HG02981 (cell line): Measurements from ENCODE around the gene MGAT5B.

Experiments used
- ATAC-seq: cut with Tn5 transposase; IDR thresholded peaks from one replicate; pipeline ENCODE4 v1.9.1; 2021; ENCODE audit warnings: mild to moderate bottlenecking, moderate library complexity; ENCODE audit not compliant: unreplicated experiment

The MGAT5B gene

DNA sequence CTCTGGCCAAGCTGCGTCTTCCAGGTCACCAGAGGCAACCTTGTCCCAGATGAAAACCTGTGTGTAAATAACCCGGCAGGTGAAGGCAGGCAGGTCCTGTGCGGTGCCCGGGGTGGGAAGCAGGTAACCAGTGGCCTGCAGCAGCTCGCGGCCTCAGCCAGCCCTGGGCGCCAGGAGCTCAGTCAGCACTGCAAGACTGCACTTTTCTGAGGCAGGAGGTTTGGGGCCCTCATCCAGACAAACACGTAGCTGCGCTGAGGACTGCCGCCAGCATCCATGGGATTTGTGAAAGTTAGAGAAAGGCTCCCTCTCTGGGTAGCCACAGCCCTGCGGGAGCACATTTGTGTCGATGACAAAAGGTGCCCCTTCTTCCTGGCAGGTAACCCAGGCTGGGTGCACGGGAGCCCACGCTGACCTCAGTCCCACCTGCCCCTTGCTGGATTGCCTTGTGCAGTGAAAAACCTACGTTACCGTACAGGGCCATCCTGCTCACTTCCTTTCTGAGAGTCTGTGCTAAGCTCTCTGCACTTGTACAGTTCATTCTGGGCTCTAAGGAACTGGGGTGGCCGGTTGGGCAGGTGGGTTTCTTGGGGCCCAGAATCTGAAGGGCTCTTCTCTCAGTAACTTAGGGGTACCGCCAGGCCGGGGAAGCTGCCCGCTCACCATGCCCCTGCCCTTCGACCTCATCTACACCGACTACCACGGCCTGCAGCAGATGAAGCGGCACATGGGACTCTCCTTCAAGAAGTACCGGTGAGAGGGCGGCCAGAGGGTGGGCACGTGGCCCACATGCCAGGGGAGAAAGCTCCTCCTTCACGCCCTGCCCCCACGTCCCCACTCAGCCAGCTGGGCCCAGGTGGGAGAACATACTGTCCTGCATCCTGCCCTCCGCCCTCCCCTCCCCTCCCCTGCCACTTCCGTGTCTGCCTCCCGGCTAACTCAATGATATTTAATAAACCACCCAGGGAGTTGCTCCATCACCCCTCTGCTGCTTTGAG is 56.4 kb downstream of the MGAT5B start:
- ATAC-seq = no peak

DNA sequence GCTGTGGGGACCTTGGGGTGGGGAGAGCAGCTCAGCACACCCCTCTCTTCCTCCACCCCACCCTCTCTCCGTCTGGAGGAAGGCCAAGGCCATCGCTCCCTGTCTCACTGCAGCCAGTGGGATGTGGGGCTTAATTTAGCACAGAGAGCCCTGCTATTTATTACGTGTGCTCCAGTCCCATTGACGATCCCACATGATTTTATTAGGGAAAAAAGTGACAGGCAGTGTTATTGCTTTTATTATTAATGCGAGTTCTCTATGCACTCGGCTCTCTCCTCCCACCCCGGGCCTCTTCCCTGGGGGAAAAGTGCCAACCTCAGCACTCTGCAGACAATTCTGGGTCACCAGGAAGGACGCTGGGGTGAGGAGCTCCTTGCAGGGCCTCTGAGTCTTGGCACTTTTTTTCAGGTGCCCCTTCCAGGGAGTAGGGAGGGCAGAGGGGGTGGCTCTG is 57.3 kb downstream of the MGAT5B start:
- no peak for ATAC-seq

DNA sequence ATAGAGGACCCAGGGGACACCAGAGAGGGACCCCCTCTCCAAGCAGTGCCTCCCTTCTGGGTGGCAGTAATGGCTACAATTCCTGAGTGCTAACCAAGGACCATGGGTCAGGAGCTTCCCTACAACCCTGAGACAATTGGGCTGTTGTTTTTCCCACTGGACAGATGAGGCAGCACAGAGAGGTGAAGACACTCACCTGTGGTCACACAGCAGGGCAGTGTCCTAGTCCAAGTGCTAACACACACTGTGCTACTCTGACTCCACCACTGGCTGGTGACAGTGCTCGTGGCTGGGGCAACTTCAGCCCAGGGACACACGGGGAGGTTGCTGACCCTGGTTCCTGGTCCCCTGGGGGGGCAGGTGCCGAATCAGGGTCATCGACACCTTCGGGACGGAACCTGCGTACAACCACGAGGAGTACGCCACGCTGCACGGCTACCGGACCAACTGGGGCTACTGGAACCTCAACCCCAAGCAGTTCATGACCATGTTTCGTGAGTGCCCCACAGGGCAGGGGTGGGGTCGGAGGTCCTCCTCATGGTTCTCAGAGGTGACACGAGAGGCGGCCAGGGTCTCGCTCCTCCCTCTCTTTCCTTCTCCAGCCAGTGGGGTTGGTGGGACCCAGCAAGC is 58.1 kb downstream of the MGAT5B start:
- ATAC-seq = no peak

DNA sequence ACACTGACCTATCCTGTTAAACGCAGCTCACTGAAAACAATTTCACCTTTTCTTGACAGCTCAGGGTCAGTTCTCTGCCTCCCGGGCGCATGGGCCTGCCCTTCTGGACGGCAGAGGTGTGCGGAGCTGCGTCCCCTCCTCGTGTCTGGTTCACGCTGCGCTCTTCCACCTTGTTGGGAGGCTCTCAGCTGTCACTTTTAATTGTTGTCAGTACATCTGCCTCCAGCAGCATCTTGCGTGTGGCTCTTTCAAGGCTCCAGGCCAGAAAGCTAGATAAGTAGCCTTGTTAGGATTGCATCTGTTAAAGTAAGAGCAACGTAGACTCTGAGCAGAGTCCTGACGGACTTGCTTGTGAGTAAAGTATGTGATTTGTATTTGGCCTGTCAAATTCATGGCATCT is 59.4 kb downstream of the MGAT5B start:
- no peak for ATAC-seq

DNA sequence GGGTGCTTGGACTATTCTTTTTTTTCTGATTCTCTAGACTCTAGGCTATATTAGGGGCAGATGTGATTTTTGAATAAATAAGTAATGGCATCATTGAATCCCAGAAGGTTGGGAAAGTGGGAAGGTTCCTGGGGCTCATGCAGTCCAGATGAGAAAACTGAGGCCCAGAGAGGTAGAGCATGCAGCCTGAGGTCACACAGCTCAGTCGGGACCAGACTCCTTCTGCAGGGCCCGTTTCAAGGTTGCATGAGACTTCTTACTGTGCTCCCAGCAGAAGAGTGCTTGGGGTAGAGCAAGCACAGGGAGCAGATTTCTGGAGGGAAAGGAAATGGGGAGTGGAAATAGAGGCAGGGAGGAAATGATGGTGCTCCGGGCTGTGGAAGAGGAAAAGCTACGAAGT is 59.8 kb downstream of the MGAT5B start:
- no peak for ATAC-seq

DNA sequence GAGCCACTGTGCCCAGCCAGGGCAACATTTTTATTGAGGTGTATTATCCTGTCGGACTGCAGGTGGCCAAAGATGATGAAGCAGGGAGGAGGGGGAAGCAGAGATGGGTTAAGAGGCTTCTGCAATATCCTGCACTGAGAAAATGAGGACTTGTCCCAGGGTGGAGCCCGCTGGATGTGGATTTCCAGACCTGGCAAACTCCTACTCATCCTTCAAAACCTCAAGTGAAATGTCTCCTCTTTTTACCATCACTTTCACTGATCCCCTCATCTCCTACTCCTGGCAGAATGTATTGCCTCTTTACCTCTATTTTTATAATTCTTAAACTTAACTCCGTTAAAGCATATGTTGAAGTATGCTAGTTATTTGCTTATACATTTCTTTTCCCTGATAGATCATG is 60.9 kb downstream of the MGAT5B start:
- no peak for ATAC-seq

DNA sequence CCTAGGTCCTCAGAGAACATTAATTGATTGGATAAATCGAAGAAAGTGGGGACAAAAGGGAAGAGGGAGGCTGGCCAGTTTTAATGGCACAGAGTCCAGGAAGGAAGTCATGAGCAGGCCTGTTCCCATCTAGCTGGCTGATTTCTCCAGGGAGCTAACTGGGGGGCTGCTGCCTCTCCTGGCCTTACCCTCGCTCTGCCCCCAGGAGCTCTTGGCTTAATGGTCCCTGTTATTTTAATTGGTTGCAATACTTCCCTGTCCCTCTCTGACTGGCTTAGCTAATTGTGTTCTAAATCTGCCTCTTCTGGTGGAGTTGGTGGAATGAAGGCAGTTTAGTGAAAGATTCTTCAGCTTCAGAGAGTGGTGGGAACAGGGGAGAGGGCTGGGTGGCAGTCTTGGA is 61.4 kb downstream of the MGAT5B start:
- ATAC-seq = no peak

DNA sequence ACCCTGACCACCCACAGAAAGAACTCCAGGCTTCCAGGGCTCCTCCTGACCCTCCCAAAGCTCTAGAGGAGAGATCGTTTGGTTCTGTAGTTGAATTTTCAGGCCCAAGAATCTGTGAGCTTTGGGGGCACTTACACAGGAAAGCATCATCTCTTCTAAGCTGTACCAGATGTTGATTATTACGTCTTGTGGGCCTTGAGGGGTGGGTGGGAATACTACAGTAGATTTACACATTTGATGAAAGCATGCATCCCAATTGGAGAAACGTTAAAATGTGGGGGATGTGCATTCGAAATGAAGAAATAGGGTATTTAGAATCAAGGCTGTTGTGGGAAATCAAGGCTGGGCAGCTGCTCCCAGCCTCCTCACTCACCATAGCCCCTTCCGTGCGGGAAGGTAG is 61.9 kb downstream of the MGAT5B start:
- no peak for ATAC-seq

DNA sequence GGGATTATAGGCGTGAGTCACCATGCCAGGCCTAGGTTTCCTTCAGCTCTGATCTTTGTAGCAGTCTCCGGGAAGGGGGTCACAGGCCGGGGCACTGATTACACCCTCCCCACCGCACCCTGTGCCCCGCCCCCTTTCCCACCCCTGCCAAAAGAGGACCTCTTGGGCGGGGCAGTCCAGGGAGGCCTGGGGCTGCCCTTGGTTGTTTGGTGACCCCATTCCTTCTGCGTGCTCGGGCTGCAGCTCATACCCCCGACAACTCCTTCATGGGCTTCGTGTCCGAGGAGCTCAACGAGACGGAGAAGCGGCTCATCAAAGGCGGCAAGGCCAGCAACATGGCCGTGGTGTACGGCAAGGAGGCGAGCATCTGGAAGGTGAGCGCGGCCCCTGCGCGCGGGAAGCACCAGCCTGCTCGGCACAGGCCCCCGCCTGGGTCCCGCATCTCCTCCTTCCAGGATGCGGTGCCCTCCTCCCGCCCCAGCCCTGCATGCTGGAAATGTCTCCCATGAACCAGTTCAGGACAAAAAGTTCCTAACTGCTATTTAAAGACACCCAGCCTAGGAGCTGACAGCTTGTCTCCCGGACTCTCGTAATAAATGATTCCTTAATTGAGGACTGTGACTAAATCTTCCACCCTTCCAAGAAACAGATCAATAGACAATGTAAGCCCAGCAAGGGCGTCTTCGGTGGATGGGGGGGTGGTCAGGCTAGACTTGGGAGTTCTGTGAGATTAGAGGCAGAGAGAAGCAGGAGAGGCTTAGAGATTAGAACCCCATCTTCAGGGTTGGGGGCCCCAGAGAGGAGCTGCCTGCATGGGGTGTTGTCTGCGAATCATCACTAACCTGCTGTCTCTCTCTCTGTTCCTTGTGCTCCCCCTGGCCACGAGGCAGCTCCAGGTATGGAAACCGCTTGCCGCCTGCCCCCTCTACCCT is 64.5 kb downstream of the MGAT5B start:
- ATAC-seq = no peak

DNA sequence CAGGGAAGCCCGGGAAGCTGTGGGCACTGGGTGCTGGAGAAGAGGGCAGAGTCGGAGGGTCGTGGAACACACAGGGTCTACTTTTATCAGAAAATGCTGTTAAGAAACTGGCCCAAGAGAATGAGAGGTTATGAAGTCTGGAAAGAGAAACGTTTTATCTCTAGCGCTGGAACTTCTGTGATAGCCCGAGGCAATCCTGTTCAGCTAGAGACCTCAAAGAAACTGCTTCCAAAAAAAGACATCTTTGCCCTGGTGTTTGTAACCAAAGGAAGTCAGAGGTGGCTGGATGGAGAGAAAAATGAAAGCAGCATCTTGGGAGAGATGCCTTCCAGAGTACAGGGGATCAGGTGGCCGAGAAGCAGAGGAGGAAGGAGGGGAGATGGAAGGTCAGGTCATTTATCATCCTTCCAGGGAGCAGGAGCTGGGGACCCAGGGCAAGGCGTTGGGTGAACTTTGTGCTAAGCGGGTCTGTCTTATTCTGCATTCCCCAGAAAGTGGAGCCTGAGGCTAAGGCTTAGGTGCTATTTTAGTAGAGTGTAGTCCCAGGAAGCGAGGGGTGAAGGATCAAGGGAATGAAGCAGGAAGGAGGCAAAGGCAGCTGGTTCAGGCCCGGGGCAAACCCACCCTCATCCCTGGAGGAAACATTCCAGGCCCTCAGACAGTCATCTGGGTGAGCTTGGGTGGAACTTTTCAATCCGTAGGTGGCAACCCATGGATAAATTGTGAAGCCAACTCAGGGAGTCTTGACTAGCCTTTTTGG is 66.5 kb downstream of the MGAT5B start:
- no peak for ATAC-seq

DNA sequence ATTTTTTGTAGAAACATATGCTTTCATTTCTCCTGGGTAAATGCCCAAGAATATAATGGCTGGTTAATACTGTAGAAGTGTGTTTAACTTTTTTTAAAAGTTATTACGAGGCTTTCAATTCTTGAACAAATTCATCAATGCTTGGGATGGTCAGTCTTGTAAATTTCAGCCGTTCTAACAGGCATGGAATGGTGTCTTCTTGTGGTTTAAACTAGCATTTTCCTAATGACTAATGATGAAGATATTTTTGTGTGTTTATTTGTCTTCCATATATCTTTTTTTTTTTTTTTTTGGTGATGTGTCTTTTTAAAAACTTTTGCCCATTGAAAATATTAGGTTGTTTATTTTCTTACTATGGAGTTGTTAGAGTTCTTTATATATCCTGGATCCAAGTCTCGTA is 67.1 kb downstream of the MGAT5B start:
- ATAC-seq = no peak

DNA sequence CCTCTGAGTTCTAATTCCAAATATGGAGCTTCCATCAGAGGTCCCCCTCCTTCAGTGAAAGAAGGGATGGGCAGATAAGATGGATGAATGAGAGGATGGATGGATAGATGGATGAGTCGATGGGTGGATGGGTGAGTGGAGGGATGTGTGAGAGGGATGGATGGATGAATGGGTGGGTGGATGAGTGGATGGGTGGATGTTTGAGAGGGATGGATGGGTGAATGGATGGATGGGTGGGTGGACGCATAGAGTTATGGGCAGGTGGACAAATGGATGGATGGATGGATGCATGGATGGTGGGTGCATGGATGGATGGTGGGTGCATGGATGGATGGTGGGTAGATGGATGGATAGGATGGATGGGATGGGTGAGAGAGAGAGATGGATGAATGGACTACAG is 69.0 kb downstream of the MGAT5B start:
- no peak for ATAC-seq

DNA sequence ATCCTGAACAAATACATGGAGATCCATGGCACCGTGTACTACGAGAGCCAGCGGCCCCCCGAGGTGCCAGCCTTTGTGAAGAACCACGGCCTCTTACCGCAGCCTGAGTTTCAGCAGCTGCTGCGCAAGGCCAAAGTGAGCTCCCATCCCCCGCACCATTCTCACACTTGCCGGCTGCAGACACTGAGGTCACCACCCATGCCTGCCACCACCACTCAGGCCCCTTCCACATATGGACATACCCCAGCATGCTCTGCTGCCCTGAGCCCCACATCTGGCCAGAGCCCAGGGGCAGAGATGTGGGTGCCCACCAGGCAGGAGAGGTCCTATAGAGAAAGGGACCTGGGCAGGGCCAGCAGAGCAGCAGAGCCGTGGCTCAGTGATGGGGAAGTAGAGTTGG is 69.8 kb downstream of the MGAT5B start:
- ATAC-seq = no peak

DNA sequence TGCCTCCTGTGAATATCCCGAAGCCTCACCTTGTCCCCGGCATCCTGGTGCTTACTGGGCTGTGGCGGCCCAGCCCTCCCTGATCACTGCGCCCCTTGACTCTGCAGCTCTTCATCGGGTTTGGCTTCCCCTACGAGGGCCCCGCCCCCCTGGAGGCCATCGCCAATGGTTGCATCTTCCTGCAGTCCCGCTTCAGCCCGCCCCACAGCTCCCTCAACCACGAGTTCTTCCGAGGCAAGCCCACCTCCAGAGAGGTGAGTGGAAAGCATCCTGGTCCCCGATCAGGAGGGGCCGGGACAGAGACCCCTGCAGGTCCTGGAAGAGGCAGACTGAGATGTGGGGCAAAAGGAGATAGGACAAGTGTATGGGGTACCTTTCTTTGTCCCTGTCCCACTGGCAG is 72.1 kb downstream of the MGAT5B start:
- no peak for ATAC-seq

DNA sequence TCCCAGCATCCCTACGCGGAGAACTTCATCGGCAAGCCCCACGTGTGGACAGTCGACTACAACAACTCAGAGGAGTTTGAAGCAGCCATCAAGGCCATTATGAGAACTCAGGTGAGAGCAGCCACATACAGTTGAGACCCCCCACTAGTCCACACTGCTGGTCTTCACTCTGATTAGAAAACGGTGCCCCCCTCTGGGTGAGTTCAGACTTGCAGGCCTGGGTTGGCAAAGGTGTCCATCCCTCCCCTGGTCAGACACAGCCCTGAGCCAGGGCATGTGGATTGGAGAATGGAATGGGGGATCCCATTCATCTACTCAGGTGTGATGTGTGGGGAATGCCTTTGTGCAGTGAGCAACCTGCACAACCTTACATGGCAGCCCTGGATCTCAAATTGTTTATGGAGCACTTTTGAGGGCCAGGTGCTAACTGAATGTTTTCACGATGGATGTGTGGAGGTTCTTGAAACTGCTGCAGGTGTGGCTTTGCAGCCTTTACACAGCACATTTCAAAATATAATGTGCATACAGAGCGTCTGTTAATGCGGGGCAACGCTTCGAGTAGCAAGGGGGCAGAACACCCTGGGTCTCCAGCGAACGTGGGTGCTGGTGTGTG is 72.6 kb downstream of the MGAT5B start:
- ATAC-seq = no peak

DNA sequence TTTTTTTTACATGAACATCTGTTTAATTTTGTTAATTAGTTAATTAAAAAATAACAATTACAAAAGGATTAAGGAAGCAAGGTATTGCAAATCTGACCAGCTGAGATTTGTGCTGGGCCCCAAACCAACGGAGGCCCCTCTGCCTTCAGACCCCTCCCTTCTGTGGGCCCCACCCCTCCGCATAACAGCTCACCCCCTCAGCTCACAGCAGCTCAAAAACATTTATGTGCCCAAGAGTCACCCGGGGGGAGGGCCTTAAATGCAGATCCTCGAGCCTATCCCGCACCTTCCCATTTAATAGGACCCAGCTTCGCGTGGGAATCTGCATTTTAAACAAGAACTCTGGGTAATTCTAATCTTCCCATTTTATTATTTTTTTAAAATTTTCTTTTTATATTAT is 75.0 kb downstream of the MGAT5B start:
- no peak for ATAC-seq

DNA sequence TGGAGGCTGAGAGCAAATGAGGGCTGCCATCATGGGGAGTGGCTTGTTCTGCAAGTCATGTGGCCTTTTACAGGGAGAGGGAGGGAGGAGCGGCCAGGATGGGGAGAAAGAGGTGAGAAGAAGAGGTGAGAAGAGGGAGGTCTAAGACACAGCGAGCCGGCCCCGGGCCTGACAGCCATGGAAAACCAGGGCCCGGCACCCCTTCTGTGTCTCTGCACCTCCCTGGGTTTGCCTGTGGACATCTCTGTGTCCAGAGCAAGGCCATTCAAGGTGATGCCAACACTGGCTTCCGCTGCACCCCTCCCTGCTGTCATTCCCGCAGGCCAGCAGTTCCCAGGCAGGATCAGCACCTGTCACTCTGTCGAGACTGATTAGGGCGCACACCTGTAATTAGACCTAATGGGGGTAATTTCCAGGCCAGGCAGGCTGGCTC is 75.6 kb downstream of the MGAT5B start:
- ATAC-seq = no peak

DNA sequence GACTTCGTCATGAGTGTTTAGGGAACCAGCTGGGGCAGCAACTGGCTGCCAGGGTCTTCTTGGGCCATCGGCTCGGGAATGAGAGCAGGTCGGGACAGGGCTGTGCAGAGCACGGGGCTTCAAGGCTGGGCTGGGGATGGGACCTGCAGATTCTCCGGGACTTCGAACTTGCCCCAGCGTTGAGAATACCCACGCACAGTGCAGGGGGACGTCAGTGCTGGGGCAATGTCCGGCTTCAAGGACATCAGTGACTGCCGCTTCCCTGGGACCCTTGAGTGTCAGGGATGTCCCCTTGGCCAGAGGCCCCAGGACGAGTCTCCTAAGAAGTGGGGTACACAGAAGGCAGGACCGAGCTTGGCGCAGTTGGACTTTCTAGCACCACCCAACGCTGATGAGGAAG is 76.3 kb downstream of the MGAT5B start:
- ATAC-seq = no peak

DNA sequence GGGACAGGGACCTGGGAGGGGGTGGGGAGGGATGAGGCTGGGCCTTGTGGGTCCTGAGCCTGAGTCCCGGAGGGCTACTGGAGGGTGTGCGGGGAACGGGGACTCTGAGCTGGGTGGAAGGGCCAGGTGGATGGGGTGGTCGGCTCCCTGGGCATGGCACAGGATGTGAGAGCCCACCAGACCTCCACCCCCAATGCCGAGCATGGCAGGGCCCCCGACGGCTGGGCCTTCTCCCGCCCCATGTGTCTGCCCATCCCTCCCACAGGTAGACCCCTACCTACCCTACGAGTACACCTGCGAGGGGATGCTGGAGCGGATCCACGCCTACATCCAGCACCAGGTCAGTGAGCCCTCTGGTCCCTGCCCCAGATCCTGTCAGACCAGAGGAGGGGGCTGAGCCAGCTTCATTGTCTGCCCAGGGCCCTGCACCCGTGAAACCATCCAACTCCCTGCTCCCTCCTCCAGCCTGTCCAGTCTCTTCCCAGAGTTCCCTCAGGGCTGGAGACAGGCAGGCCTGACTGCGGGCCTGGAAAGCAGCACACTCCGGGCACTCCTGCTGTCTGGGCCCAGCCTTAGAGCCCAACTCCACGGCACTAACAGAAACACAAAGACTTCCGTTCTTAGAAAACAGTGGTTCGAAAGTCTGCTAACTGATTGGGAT is 78.0 kb downstream of the MGAT5B start:
- no peak for ATAC-seq

DNA sequence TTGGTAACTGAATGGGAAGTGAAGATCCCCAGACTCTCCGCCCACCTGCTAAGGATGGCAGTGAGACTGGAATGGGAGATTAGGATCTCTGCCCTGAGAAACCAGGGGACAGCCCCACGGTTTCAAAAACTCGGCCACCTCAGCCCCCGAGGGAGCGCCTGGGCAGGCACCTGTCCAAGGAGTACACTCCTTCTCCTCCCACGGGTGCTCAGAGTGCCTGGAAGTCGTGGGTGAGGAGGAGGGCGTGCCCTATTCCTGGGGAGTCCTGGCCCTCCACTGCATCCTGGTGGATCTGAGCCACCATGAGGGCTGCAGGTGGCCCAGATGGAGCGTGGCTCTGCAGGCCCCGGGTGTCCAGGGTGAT is 78.5 kb downstream of the MGAT5B start:
- no peak for ATAC-seq
